ENCODE measurements around the gene PHETA1. TPM values are rescaled to one million over a fixed set of nuclear protein-coding genes. Genes with fewer than 3 reads are reported as not detected.

The PHETA1 gene
- polyA plus RNA-seq, 1 donor from 2014 or later: 25.4 TPM

DNA sequence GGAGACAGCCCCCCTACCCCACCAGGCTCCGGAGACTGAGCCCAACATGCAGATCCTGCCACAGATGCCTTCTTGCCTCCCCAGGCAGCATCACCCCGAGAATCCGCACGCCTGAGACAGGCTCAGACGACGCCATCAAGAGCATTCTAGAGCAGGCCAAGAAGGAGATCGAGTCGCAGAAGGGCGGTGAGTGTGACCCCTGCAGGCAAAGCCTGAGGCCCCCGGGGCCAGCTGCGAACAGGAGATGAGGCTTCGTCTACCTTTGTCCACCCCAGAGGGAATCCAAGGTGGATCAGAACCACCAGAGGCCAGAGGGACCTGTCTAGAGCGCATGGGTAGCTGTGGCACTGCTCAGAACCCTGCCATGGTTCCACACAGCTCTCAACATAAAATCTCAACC is 56.9 kb downstream of the PHETA1 start:
- H3K9me2 ChIP-seq (ENCODE audit: insufficient read depth, low read length): no peaks in the 10 kb centered on the region
- no peaks in the 10 kb centered on the region for H3K36me3 ChIP-seq (ENCODE audit: insufficient read depth, low read length)
- H3K79me2 ChIP-seq (replicated peaks; ENCODE audit: insufficient read depth, low read length): no peaks in the 10 kb centered on the region
- no peaks in the 10 kb centered on the region for H3K9me3 ChIP-seq (ENCODE audit: low read length)
- no peaks in the 10 kb centered on the region for H3F3A ChIP-seq (ENCODE audit: insufficient read depth, low read length, poor library complexity, severe bottlenecking)
- no peaks in the 10 kb centered on the region for H3K27me3 ChIP-seq (ENCODE audit: insufficient read depth, low read depth, low read length)
- TF ChIP-seq RAD21 (conservative IDR thresholded peaks at IDR 0.05) (no peak), SMC3 (conservative IDR thresholded peaks at IDR 0.05; ENCODE audit: poor library complexity) (no peak), POLR2AphosphoS5 (IDR thresholded peaks at IDR 0.05) (no peak), REST (IDR thresholded peaks at IDR 0.05; ENCODE audit: borderline replicate concordance) (no peak), TAF1 (IDR thresholded peaks at IDR 0.05; ENCODE audit: low read depth) (no peak), EZH2 (IDR thresholded peaks at IDR 0.05; ENCODE audit: borderline replicate concordance, insufficient read depth, low read length, poor library complexity, severe bottlenecking) (no peak), EP300 (conservative IDR thresholded peaks at IDR 0.05; ENCODE audit: poor library complexity, severe bottlenecking) (no peak), MXI1 (conservative IDR thresholded peaks at IDR 0.05; ENCODE audit: poor library complexity, severe bottlenecking) (no peak), CTCF (IDR thresholded peaks at IDR 0.05; ENCODE audit: poor library complexity, severe bottlenecking) (no peak)
- H3K4me3 ChIP-seq (ENCODE audit: low read length): no peak overlapping the region
- no peak overlapping the region for H3K4me2 ChIP-seq (ENCODE audit: low read length)
- H3K27ac ChIP-seq (ENCODE audit: low read length): no peak overlapping the region
- no peak overlapping the region for H3K9ac ChIP-seq (ENCODE audit: low read length)
- H2AFZ ChIP-seq (ENCODE audit: low read depth, low read length): no peak overlapping the region
- no peaks in the 10 kb centered on the region for H4K20me1 ChIP-seq (ENCODE audit: insufficient read depth)

- Histone ChIP-seq H3K4me2 (ENCODE audit: low read length) (no peak overlapping the region), H3K9me2 (ENCODE audit: insufficient read depth, low read length) (no peaks in the 10 kb centered on the region), H3K9me3 (ENCODE audit: low read length) (no peaks in the 10 kb centered on the region), H3K36me3 (ENCODE audit: insufficient read depth, low read length) (no peaks in the 10 kb centered on the region), H4K20me1 (ENCODE audit: insufficient read depth) (no peaks in the 10 kb centered on the region), H3K9ac (ENCODE audit: low read length) (no peak overlapping the region), H3K4me3 (ENCODE audit: low read length) (no peak overlapping the region), H2AFZ (ENCODE audit: low read depth, low read length) (no peak overlapping the region), H3K27ac (ENCODE audit: low read length) (no peak overlapping the region), H3K79me2 (replicated peaks; ENCODE audit: insufficient read depth, low read length) (no peaks in the 10 kb centered on the region), H3F3A (ENCODE audit: insufficient read depth, low read length, poor library complexity, severe bottlenecking) (no peaks in the 10 kb centered on the region), H3K27me3 (ENCODE audit: insufficient read depth, low read depth, low read length) (no peaks in the 10 kb centered on the region)
- TF ChIP-seq RAD21 (conservative IDR thresholded peaks at IDR 0.05): no peak
- no peak for TF ChIP-seq TAF1 (IDR thresholded peaks at IDR 0.05; ENCODE audit: low read depth)
- no peak for TF ChIP-seq SMC3 (conservative IDR thresholded peaks at IDR 0.05; ENCODE audit: poor library complexity)
- no peak for TF ChIP-seq REST (IDR thresholded peaks at IDR 0.05; ENCODE audit: borderline replicate concordance)
Measured at GRCh38 chr12:111311011-111311410, 57.9 kb downstream of the PHETA1 start.

Small RNA genes lying within 50 kb of the gene (small RNA-seq; reads per million reads assigned to genes)
- 0 reads per million in 3 experiments for gene RNA5SP373

Other genes with a start within 250 kb of the PHETA1 start
- 3.0 and 4.4 TPM in 2 replicates for gene SH2B3, start 36.8 kb upstream of the PHETA1 start, polyA plus RNA-seq
- gene ATXN2, start 230.2 kb upstream of the PHETA1 start, polyA plus RNA-seq: 12.6 and 13.9 TPM in 2 replicates